C4-2B (cell line): ENCODE measurements around the gene AHCYL2.
"Not testable (repeated sequence)": the region's sequence is repeated elsewhere in the genome, so short reads cannot be mapped to it uniquely, and the experiment has no call there.

Experiments used
- ZFX ChIP-seq: fragments of 450-650 bp; IDR thresholded peaks from 2 replicates; pipeline ENCODE4 v1.6.1; 2017
- TF ChIP-seq, protein P1 (sequence below): fragments of 450-650 bp; conservative IDR thresholded peaks from 2 replicates; pipeline ENCODE4 v1.5.1; 2017; ENCODE audit warnings: mild to moderate bottlenecking

GRCh38 chr7:129369447-129369846 lies 144.6 kb downstream of the AHCYL2 start:
- TF ChIP-seq, protein P1, sequence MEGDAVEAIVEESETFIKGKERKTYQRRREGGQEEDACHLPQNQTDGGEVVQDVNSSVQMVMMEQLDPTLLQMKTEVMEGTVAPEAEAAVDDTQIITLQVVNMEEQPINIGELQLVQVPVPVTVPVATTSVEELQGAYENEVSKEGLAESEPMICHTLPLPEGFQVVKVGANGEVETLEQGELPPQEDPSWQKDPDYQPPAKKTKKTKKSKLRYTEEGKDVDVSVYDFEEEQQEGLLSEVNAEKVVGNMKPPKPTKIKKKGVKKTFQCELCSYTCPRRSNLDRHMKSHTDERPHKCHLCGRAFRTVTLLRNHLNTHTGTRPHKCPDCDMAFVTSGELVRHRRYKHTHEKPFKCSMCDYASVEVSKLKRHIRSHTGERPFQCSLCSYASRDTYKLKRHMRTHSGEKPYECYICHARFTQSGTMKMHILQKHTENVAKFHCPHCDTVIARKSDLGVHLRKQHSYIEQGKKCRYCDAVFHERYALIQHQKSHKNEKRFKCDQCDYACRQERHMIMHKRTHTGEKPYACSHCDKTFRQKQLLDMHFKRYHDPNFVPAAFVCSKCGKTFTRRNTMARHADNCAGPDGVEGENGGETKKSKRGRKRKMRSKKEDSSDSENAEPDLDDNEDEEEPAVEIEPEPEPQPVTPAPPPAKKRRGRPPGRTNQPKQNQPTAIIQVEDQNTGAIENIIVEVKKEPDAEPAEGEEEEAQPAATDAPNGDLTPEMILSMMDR: not testable (repeated sequence)
- not testable (repeated sequence) for TF ChIP-seq ZFX
